Natural killer cell (primary cell): ENCODE results near the gene PITX1. TPM values are rescaled to one million over a fixed set of nuclear protein-coding genes. Genes with fewer than 3 reads are reported as not detected.

ENCODE experiments used
- ATAC-seq, 3 donors: fragments of 150-1000 bp in 2 of 3; fragments of 200-7000 bp in 1 of 3; cut with Tn5 transposase; 1 replicate in 1 of 3; 2 replicates in 2 of 3; pipeline ENCODE4 v1.10.0; 2021; ENCODE audit warnings: mild to moderate bottlenecking in 2 of 3, moderate library complexity in 2 of 3
- DNase-seq, 2 donors: peaks; one replicate each; pipeline versions ENCODE4 v3.0.0 to v3.0.0-alpha.2; 2013 to 2021; ENCODE audit warnings: mixed read lengths in 1 of 2
- H3K27ac ChIP-seq: one replicate; pipeline ENCODE4 v1.5.1; 2013; ENCODE audit warnings: mild to moderate bottlenecking, low read length
- H3K27me3 ChIP-seq: one replicate; pipeline ENCODE4 v1.6.1; 2013; ENCODE audit warnings: low read length; ENCODE audit not compliant: control insufficient read depth, insufficient read depth
- H3K36me3 ChIP-seq: one replicate; pipeline ENCODE4 v1.6.1; 2013; ENCODE audit warnings: low read length; ENCODE audit not compliant: control insufficient read depth, insufficient read depth
- H3K4me1 ChIP-seq: one replicate; pipeline ENCODE4 v1.6.1; 2013; ENCODE audit warnings: low read length; ENCODE audit not compliant: control insufficient read depth, insufficient read depth
- H3K4me3 ChIP-seq: one replicate; pipeline ENCODE4 v1.5.1; 2013; ENCODE audit warnings: low read length
- H3K9me3 ChIP-seq: one replicate; pipeline ENCODE4 v1.6.1; 2013; ENCODE audit warnings: low read length; ENCODE audit not compliant: control insufficient read depth, insufficient read depth
- H3K27ac Mint-ChIP-seq, 2 donors: one replicate each; pipeline ENCODE4 v1.8.0; 2022; ENCODE audit warnings: mild to moderate bottlenecking in 2 of 2, mixed read lengths in 2 of 2, moderate library complexity in 1 of 2
- H3K27me3 Mint-ChIP-seq, 2 donors: one replicate each; pipeline ENCODE4 v1.8.0; 2022; ENCODE audit warnings: low read depth in 2 of 2, mixed read lengths in 2 of 2
- H3K36me3 Mint-ChIP-seq: one replicate; pipeline ENCODE4 v1.8.0; 2022; ENCODE audit warnings: mixed read lengths
- H3K4me1 Mint-ChIP-seq, 2 donors: one replicate each; pipeline ENCODE4 v1.8.0; 2022; ENCODE audit warnings: mixed read lengths in 2 of 2
- H3K4me3 Mint-ChIP-seq: one replicate; pipeline ENCODE4 v1.8.0; 2022; ENCODE audit warnings: mild to moderate bottlenecking, moderate library complexity, mixed read lengths
- H3K9me3 Mint-ChIP-seq, 2 donors: one replicate each; pipeline ENCODE4 v1.8.0; 2022; ENCODE audit warnings: mixed read lengths in 2 of 2
- CTCF ChIP-seq: fragments of 200-600 bp; IDR thresholded peaks from one replicate; pipeline ENCODE4 v1.8.0; 2022; ENCODE audit warnings: antibody characterized with exemption
- WGBS: methylation state at CpG from one replicate; pipeline ENCODE4 v1.1.7; 2013; ENCODE audit warnings: missing lambda C conversion rate; ENCODE audit not compliant: insufficient coverage; 5-methylcytosine and 5-hydroxymethylcytosine counted together
- intact Hi-C: fragments of 100-400 bp; cut with micrococcal nuclease; formaldehyde crosslinking; loops from one replicate; pipeline ENCODE4 v1.14.2; 2022
- total RNA-seq, 4 donors: library from RNA; stranded (reverse); fragments of 120-200 nt in 1 of 4; gene quantifications; one replicate each; pipeline versions ENCODE4 v1.2.3 to v1.2.4, GENCODE V29; 2013 to 2022

Gene PITX1
- total RNA-seq, 3 donors from 2014 or later (not counting 1 experiment from before 2014, with no cell fraction given) = not detected

- Mint-ChIP-seq H3K9me3 (no peaks in the 10 kb centered on the region), H3K4me1 (no peaks in the 10 kb centered on the region), H3K36me3 (no peaks in the 10 kb centered on the region), H3K4me3 (no peak overlapping the region), H3K27ac (no peak overlapping the region), H3K27me3 (peaks cover 5 to 13% of the 10 kb centered on the region in 2 donors)
- Histone ChIP-seq H3K4me3 (no peak overlapping the region), H3K27ac (no peak overlapping the region), H3K27me3 (no peaks in the 10 kb centered on the region), H3K4me1 (no peaks in the 10 kb centered on the region), H3K36me3 (no peaks in the 10 kb centered on the region), H3K9me3 (no peaks in the 10 kb centered on the region)
- intact Hi-C loops = no loop called here
- WGBS = 88% methylated on average over 2 of the region's 3 CpGs
- DNase-seq (no peak), ATAC-seq (no peak)
- TF ChIP-seq CTCF = no peak
Measured at GRCh38 chr5:135079099-135079681, 45.2 kb upstream of the PITX1 start.

- Mint-ChIP-seq H3K27me3 (peaks cover 3 to 12% of the 10 kb centered on the region in 2 donors), H3K4me1 (no peaks in the 10 kb centered on the region), H3K36me3 (no peaks in the 10 kb centered on the region), H3K4me3 (no peak overlapping the region), H3K27ac (no peak overlapping the region), H3K9me3 (no peaks in the 10 kb centered on the region)
- WGBS = 77% methylated on average over 4 of the region's 4 CpGs
- ATAC-seq (no peak), DNase-seq (no peak)
- no peaks in the 10 kb centered on the region for H3K4me1 ChIP-seq
- no peaks in the 10 kb centered on the region for H3K9me3 ChIP-seq
- TF ChIP-seq CTCF = no peak
- no peak overlapping the region for H3K4me3 ChIP-seq
- no peaks in the 10 kb centered on the region for H3K27me3 ChIP-seq
- intact Hi-C loops = no loop called here
- H3K36me3 ChIP-seq = no peaks in the 10 kb centered on the region
- H3K27ac ChIP-seq = no peak overlapping the region
Measured at GRCh38 chr5:135076801-135077200, 42.8 kb upstream of the PITX1 start.

- intact Hi-C loops = no loop called here
- Mint-ChIP-seq H3K27ac (no peak overlapping the region), H3K4me3 (no peak overlapping the region), H3K9me3 (no peaks in the 10 kb centered on the region), H3K27me3 (peaks cover 0 to 5% of the 10 kb centered on the region in 2 donors), H3K36me3 (no peaks in the 10 kb centered on the region), H3K4me1 (no peaks in the 10 kb centered on the region)
- Histone ChIP-seq H3K4me1 (no peaks in the 10 kb centered on the region), H3K9me3 (no peaks in the 10 kb centered on the region), H3K27ac (no peak overlapping the region), H3K4me3 (no peak overlapping the region), H3K27me3 (no peaks in the 10 kb centered on the region), H3K36me3 (no peaks in the 10 kb centered on the region)
- ATAC-seq = no peak
- no peak for DNase-seq
- 89% methylated on average over 12 of the region's 12 CpGs for WGBS
- no peak for TF ChIP-seq CTCF
Measured at GRCh38 chr5:135076051-135076491, 42.0 kb upstream of the PITX1 start.

GRCh38 chr5:135075621-135076020 lies 41.6 kb upstream of the PITX1 start:
- no peak overlapping the region for H3K27ac ChIP-seq
- peaks cover 0 to under 1% of the 10 kb centered on the region in 2 donors for H3K27me3 Mint-ChIP-seq
- H3K4me3 ChIP-seq = no peak overlapping the region
- intact Hi-C loops = no loop called here
- H3K4me1 ChIP-seq = no peaks in the 10 kb centered on the region
- H3K4me1 Mint-ChIP-seq = no peaks in the 10 kb centered on the region
- H3K9me3 Mint-ChIP-seq = no peaks in the 10 kb centered on the region
- no peaks in the 10 kb centered on the region for H3K36me3 ChIP-seq
- no peak for ATAC-seq
- no peaks in the 10 kb centered on the region for H3K9me3 ChIP-seq
- DNase-seq = no peak
- H3K36me3 Mint-ChIP-seq = no peaks in the 10 kb centered on the region
- TF ChIP-seq CTCF = no peak
- H3K27me3 ChIP-seq = no peaks in the 10 kb centered on the region
- no peak overlapping the region for H3K27ac Mint-ChIP-seq
- 79% methylated on average over 4 of the region's 4 CpGs for whole genome bisulfite sequencing
- no peak overlapping the region for H3K4me3 Mint-ChIP-seq
